Activated CD8-positive, alpha-beta memory T cell treated with anti-CD3 and anti-CD28 coated beads for 36 hours (primary cell): ENCODE measurements around the gene SESN3. TPM values are rescaled to one million over a fixed set of nuclear protein-coding genes. Genes with fewer than 3 reads are reported as not detected.
"Not testable (repeated sequence)": the region's sequence is repeated elsewhere in the genome, so short reads cannot be mapped to it uniquely, and the experiment has no call there.

Experiments used
- CTCF ChIA-PET: fragments of 350-600 bp; sonication (Branson Sonifier 250); formaldehyde crosslinking; loops from one replicate; lab custom pipeline; 2021; ENCODE audit warnings: antibody characterized with exemption; lab: Charles Lee
- POLR2A ChIA-PET: fragments of 350-600 bp; sonication (Branson Sonifier 250); formaldehyde crosslinking; loops from one replicate; lab custom pipeline; 2021; ENCODE audit warnings: antibody characterized with exemption; lab: Charles Lee
- total RNA-seq, 2 experiments: library from RNA; stranded (reverse); gene quantifications; one replicate each; pipeline ENCODE4 v1.2.3, GENCODE V29; 2021

SESN3 gene, protein sequence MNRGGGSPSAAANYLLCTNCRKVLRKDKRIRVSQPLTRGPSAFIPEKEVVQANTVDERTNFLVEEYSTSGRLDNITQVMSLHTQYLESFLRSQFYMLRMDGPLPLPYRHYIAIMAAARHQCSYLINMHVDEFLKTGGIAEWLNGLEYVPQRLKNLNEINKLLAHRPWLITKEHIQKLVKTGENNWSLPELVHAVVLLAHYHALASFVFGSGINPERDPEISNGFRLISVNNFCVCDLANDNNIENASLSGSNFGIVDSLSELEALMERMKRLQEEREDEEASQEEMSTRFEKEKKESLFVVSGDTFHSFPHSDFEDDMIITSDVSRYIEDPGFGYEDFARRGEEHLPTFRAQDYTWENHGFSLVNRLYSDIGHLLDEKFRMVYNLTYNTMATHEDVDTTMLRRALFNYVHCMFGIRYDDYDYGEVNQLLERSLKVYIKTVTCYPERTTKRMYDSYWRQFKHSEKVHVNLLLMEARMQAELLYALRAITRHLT
- 10 to 100 TPM; 15.3 to 15.5 TPM for total RNA-seq

DNA sequence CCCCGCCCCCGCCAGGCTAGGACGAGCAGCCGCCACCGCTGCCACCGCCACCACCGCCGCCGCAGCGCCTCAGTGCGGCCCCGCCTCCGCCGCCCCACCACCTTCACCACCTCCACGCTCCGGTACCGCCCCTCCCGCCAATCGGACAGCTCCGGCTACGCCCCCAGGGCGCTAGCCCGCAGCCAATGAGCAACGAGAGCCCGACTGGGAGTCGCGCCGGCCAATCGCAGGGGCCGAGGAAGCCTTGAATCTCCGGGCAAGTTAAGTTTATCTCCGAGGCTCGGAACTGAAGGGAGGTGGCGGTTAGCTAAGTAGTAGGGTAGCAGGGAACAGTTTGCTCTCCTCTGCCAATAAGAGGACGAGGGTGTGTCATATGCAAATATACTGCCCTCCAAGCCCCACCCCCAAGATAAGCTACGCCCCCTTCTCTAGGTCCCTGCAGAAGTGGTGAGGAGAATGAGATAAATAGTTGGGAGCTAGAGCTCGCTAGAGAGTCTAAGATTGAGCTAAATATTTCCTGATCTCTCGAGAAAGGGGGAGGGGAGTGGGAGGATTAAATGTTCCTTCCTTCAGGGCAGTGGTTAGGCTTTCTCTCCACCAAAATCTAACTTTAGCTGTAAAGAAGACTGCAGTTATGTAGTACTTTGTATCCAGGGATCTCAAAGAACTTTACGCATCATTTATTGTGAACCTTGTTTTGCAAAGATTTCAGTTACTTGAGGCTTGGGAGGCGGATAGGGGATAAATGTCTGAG lies at the start of gene SESN3:
SESN3 (minus strand) TSS at position 76 of the 754 bp plus-strand sequence. CDS start 342 bp downstream, outside the sequence.
- POLR2A ChIA-PET, result interaction anchor here (0.6 to 2.0 kb wide), 9 partner anchors 13 to 1500 kb away, joined by 3 to 9 read pairs (median 4); partner anchors contain the start of genes CCDC82, CEP57, FAM76B and JRKL
- CTCF ChIA-PET, result interaction anchor here (0.5 to 1.8 kb wide), 4 partner anchors 17 to 908 kb away, joined by 3 to 5 read pairs (median 4); no protein-coding TSS in a partner anchor

DNA sequence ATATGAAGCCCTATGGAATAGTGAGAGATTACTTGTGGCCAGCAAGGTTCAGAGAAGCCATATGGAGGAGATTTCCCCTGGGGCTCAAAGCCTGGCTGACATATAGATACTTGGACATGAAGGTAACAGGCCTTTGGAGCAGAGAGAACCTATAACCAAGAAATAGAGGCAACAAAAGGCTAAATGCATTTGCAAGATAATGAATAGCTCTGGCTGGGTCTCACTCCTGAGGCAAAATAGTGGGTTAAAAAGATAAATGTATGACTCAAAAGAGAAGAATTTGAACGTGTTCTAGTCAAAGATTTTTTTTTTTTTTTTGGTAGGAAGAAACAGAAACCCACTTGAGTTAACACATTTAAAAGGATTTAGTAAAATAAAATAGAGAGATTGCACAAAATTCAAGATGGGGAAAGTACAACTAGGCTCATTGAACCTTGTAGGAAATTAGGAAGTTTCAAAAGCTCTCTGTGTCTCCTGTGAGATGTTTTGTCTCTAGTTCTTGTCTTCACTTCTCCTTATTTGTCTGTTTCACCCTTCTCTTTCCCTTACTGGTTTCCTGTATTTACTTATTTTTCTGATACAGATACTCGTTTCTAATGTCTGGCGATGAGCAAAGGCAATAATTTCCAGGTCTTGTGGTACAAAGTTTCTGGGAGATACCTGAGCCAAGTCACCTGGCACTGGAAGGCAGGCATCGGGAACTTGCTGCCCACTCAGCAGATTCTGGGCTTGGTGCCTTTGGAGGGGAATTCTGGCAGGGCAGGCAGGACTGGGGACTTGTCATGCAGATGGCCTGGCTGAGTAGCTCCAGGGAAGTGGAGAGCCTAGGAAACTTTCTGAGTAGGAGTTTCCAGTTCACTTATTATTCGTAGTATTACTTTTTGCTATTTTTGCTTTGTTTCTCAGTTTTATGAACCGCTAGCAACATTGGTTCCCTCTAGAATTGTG lies 49.2 kb upstream of the SESN3 start:
- POLR2A ChIA-PET, result no interaction called here
- CTCF ChIA-PET, result no interaction called here

- ChIA-PET POLR2A (no interaction called here), CTCF (interaction anchor here (0.6 kb wide), 1 partner anchor 837 kb away, joined by 3 read pairs; no protein-coding TSS in a partner anchor)
Measured at GRCh38 chr11:95277868-95278267, 46.9 kb upstream of the SESN3 start.

DNA sequence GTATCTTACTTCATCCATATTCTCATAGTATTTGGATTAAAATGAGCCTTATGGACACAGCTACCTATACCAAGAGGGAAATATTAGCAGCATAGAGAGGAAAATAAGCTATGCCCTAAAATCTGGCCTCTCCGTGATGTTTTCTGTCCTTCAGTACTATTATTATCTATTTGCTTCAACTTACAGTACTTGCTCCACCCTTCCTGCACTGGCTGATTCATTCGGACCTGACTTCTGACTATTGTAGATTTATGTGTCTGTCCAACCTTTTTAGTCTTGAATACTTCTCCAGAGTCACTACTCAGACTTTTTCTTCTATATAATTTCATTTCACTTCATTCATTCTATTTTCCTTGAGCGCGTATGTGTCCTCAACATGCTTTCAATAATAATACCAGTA lies 45.1 kb upstream of the SESN3 start:
- ChIA-PET CTCF (no interaction called here), POLR2A (no interaction called here)

DNA sequence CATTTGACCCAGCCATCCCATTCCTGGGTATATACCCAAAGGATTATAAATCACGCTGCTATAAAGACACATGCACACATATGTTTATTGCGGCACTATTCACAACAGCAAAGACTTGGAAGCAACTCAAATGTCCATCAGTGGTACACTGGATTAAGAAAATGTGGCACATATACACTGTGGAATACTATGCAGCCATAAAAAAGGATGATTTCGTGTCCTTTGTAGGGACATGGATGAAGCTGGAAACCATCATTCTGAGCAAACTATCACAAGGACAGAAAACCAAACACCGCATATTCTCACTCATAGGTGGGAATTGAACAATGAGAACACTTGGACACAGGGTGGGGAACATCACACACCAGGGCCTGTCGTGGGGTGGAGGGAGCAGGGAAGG lies 42.6 kb upstream of the SESN3 start:
- CTCF ChIA-PET, POLR2A ChIA-PET: not testable (repeated sequence)

DNA sequence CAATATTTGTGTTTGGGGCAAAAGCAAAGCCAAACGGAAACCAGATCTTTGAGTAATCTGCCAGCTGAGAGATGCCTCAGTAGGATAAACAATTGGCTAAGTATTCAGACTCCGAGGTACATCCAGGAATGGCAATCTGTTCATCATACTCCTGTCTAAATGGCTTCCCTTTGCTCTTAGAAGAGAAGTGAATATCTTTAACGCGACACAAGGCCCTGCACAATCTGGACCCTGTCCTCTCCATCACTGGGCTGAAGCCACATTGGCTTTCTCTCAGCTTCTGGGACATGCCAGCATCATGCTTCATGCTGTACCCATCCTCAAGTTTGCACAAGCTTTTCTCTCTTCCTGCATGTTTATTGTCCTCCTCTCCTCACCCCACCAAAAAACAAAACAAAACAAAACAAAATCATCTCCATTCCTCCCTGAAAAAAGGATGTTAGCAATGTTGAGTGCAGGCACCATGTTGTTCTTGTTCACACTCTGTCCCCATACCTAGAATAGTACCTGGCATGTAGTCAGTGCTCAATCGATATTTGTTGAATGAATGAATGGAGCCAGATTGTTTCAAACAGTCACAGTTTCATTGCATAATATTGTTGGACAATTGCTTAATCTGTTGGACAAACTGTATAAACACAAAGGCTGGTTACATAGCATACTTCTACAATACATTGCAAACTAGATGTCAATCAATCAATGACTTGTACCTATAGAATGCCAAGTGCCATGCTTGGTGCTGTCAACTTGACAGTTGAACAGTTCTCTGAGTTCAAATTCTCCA lies 38.2 kb upstream of the SESN3 start:
- CTCF ChIA-PET, result no interaction called here
- POLR2A ChIA-PET, result no interaction called here

DNA sequence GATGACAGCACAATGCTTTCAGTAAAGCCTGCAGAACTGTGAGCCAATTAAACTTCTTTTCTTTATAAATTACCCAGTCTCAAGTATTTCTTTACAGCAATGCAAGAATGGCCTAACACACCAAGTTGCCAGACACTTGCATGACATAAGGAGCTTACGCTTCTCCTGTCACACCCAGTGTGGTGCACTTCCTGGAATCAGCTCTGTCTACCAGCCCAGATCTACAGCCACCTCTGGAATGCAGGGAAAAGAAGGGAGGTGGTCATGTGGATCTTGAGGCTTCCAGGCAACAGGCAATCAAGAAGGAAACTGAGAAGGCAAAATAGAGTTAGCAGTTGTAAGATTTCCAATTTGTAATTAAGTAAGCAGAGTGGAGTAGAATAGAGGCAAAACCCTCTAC lies 37.4 kb upstream of the SESN3 start:
- ChIA-PET POLR2A (no interaction called here), CTCF (no interaction called here)

GRCh38 chr11:95267601-95268213 lies 36.7 kb upstream of the SESN3 start:
- CTCF ChIA-PET, result no interaction called here

DNA sequence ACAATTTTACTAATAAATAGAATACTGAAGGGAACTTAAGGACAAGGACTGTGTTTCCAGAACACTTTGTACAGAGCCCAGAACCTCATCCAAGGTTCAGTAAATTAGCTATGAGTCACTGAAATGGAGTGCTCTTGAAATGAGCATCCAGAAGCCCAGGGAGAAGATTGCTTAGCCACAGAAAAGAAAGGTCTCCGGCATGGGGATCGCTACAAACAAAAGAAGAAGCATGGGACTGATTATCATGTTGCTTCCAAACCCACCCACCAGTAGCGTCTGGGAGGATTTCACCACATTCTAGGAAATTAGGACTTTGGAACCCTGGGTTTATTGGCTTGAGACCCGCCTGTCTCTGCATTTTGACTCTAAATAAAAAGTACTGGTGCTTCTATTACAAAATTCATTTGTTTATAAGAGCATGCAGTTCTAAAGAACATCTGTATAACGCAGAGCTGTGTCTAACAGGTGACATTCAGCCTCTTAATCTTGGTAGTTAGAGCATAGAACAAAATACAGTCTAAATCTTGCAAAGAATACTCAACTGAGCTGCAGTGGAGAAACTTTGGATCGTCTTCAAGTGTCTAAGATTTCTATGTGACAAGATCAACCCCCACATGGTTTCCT lies 35.9 kb upstream of the SESN3 start:
- CTCF ChIA-PET, result no interaction called here

More at GRCh38 chr11:95267601-95268213, 36.7 kb upstream of the SESN3 start:
- POLR2A ChIA-PET, result no interaction called here

GRCh38 chr11:95264881-95265280 lies 33.9 kb upstream of the SESN3 start:
- ChIA-PET POLR2A (no interaction called here), CTCF (interaction anchor here (0.6 kb wide), 1 partner anchor 783 kb away, joined by 3 read pairs; no protein-coding TSS in a partner anchor)

More for the DNA sequence above, 35.9 kb upstream of the SESN3 start:
- POLR2A ChIA-PET, result no interaction called here

DNA sequence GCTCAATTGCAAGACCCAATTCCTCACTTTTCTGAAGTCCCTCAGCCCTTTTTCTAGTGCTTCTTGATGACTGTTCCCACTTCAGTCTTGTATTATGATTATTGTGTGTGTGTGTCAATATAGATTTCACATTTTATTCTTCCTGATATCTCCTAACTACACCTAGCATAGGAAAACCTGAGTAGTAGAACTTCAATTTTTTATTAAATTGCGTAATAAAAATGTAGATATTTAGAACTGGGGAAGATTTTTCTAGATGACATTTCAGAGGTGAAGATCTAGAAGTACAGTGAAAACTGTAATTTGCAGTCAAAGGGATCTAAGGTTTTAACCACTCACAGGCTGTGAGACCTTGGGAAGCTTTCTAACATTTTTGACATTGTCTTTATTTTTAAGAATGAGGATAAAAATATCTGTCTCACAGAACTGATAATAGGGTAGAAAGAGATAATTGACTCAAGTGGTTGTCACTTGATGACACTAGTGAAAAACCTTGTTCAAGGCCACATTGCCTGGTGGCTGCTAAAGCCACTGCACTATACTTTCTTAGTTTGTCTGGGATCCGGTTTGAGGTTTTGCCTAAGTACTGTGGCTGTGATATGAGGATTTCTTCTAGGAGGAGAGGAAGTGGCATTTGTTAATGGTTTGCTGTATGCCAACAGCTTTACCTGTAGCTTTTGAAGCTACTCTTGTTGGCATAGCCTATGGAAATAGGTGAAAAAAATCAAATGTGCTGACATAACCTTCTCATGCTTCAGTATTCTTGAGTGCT lies 32.2 kb upstream of the SESN3 start:
- ChIA-PET POLR2A (no interaction called here), CTCF (interaction anchor here (0.6 kb wide), 1 partner anchor 30 kb away, joined by 6 read pairs; no protein-coding TSS in a partner anchor)

GRCh38 chr11:95257456-95257971 lies 26.5 kb upstream of the SESN3 start:
- POLR2A ChIA-PET, result no interaction called here
- CTCF ChIA-PET, result interaction anchor here (1.2 kb wide), 1 partner anchor 23 kb away, joined by 3 read pairs; no protein-coding TSS in a partner anchor

DNA sequence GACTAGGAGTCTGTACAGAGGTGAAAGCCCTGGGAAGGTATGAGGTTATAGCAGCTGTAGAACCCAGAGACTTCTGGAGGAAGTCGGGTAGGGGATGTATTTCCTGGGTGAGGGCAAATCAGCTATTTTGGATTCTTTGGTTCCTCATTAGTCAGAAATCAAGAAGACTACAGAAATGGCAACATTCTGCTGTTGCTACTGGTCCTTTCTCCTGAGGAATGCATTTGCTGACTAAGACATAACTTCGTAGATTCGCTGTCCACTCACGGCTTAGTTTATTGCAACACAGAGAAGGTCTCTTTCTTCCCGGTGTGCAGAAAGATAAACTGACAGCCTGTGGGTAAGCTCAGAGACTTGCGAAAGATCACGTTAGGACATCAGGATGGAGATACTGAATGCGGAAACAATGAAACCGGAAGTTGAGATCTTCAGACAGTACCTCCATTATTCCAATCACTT lies 25.3 kb upstream of the SESN3 start:
- CTCF ChIA-PET, result no interaction called here
- POLR2A ChIA-PET, result interaction anchor here (0.6 kb wide), 1 partner anchor 509 kb away, joined by 7 read pairs; no protein-coding TSS in a partner anchor

DNA sequence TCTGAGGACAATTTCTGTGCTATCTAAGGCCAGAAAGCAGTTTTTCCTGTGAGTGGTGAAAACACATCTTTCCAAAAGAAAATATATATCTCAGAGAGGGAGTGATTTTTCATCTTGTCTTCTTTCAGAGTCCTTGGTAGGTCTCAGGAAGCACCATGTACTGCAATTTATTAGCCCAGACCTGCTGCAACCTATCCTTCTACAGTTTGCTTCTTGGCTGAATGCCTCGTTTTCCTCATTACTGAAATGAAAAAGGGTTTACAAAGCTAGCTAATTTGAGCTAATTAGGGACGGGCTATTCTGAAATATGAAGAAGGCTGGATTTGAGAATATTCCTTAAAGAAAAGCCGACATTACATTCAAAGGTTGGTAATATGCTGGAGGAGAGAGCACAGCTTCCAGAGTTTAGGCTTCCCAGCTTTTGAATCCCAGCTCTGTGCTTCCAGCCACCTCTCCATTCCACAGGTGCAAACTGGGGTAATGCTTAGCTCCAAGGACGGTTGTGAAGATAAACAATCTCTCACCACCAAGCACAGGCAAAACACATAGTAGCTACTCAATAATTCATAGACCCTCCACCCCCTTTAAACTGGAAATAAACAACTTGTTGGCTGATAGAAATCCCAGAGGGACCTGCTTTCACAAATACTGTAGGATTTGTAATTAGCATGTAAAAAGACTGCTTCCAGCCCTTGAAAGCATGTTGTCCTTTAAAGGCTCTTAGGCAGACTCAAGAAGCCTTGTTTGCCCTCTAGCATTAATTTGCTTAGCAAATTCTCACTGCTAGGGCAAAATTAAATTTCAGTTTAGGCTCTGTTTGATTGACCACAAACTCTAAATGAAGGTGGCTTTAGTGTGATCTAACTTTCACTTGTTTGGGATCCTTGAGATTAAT lies 24.5 kb upstream of the SESN3 start:
- ChIA-PET POLR2A (interaction anchor here (0.6 to 2.2 kb wide), 2 partner anchors 24 to 510 kb away, joined by 6 to 7 read pairs; partner anchors contain the start of gene SESN3), CTCF (interaction anchor here (0.9 to 1.3 kb wide), 2 partner anchors 101 to 103 kb away, joined by 3 read pairs; no protein-coding TSS in a partner anchor)

DNA sequence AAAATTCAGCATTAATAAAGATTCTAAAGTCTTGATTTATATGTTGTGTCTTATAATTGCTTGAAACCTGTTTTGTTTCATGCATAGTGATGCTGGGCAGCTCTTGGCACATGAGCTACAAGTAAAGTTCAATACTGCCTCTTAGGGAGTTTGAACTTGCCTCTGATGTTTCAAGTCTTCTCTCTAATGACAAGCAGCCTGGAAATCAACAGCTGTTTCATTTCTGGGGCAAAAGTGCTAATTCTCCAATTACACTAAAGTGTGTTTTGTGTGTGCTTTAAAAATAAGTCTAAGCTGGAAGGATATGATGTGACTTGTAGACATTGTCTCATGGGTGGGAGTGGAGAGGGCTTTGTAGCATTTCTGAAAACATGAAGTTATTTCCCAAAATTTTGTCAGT lies 23.7 kb upstream of the SESN3 start:
- ChIA-PET POLR2A (interaction anchor here (0.8 to 2.2 kb wide), 2 partner anchors 22 to 23 kb away, joined by 3 to 6 read pairs; partner anchors contain the start of gene SESN3), CTCF (interaction anchor here (0.9 to 1.3 kb wide), 2 partner anchors 100 to 102 kb away, joined by 3 read pairs; no protein-coding TSS in a partner anchor)
